GM18520 (cell line): Measurements from ENCODE around the gene SARNP.
A peak's percentile ranks its signal among the peaks of the same experiment; 100 is the strongest.

ENCODE experiments used
- ATAC-seq: cut with Tn5 transposase; IDR thresholded peaks from one replicate; pipeline ENCODE4 v1.9.1; 2021; ENCODE audit not compliant: unreplicated experiment

Gene SARNP

GRCh38 chr12:55743406-55744339, 73.9 kb downstream of the SARNP start:
- no peak for ATAC-seq

DNA sequence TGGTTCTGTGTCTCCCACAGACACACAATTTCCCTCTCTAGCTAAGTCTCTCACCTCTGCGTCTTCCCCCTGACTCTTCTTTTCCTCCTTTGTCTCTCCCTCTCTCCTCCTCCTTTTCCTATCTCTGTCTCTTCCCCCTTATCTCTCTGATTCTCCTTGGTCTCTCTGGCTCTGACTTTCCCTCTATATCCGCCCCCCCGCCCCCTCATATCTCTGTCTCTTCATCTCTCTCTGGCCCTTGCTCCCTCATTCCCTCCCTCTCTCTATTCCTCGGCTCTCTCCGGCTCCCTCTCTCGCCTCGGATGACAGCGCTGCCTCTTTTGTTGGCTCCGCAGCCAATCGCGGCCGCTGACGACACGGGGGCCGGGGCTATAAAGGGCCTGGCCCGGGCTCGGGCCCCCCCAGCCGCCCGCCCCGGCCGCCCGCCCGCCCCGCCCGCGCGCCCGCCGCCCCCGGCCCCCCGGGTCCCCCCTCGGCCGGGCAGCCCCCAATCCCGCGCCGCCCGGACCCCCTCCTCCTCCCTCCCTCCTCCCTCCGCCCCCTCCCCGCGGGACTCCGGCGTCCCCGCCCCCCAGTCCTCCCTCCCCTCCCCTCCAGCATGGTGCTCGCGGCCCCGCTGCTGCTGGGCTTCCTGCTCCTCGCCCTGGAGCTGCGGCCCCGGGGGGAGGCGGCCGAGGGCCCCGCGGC, 74.7 kb downstream of the SARNP start, which contains the start of gene GDF11:
TSS of gene GDF11 (plus strand) at position 404 of the 687 bp plus-strand sequence. CDS start at position 599, 195 bp downstream.
- ATAC-seq, result no peak

GRCh38 chr12:55741931-55742680, 75.4 kb downstream of the SARNP start:
- ATAC-seq, result no peak

GRCh38 chr12:55739025-55739378, 78.5 kb downstream of the SARNP start:
- no peak for ATAC-seq

DNA sequence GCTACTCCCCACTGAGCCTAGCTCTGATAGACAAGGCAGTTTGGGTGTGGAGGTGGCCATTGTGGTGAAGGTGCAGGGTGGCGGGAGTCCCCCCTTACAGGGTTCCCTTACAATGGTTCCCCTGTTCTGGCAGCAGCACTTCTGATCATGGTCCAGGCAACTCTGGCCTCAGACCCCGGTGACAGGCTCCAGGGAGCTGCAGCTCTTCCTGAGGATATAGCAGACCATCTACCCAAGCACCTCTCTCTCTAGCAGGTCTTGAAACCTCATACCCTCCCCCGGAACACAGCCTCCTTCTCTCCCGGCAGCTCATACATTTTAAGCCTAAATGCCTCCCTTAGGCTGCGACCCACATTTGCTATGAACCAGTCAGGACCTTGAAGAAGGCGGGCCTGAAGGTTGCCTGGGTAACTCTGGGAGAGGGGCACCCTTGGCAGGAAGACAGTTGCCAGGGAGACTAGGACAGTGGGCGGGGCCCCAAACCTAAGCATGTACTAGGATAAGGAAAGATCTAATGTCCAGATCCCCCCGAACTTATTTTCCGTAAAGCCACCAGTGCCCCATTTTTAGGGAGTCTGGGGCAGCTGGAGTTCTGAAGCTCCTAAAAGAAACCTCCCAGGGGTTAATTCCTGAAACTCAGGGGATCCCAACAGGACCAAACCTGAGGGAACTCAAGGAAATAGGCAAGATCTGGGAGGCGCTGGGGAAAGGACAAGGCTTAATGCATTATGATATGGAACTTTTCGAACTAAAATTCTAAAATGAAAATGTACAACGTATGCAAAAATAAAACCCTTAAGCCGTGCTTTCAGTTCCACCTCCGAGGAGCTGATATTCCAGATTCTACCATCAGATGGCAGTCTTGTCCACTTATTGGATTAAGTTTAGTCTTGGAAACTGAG, 79.2 kb downstream of the SARNP start:
- ATAC-seq, result peak; percentile 75

DNA sequence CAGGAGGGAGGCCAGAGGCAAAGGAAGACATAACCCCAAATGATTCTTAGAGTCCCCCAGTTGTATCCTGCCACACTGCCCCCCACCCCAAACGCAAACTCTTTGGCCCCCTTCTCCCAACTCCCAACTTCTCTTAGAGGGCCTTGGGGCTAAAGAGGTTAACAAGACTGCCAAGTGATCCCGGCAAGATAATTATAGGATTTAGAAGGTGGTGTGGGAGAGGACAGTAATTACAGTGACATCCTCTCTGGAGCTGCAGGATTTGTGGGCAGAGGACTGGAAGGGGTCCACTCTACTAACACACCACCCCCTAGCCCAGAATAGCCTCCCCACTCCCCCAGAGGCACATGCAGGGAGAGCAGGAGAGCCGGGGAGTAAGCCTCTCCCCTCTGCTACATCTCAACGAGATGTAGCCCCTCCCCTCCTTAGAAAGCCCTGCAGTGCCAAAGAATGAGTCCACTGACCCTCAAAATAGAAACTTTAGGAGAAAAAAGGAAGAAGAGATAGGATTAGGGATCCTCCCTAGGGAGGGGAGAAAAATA, 79.9 kb downstream of the SARNP start:
- ATAC-seq, result no peak

- ATAC-seq, result no peak
These were observed 80.5 kb downstream of the SARNP start for GRCh38 chr12:55736780-55737580.

DNA sequence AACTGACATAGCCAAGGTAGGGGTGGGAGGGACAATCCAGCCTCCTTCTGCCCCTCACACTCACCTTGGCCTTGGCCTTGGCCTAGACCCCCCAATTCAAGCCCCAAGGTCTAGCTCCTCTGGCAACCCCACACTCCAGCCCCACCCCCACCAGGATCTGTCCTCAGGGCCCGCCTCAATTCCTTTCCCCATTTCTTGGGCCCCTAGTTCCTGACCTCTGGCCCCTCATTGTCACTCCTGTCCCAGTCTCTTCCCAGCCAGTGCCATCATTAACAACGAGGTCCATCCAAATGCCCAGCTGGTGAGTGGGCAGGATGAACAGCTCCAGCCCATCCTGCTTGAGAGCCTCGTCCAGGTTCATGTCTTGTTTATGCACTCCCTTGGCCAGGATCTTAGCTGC, 81.4 kb downstream of the SARNP start:
- no peak for ATAC-seq

- ATAC-seq, result no peak
These were observed 82.9 kb downstream of the SARNP start for GRCh38 chr12:55734595-55734994.

DNA sequence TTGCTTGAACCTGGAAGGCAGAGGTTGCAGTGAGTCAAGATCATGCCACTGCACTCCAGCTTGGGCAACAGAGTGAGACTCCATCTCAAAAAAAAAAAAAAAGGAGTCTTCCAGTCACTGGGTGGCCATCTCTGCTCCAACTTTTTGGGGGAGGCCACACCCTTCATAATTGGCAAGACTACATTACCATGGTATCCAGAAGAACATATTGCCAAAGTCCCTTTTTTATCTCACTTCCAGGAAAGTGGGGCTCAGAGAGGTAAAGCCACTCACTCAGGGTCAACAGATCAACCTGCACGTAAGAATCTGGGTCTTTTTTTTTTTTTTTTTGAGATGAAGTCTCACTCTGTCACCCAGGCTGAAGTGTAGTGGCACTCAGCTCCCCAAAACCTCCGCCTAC, 83.7 kb downstream of the SARNP start:
- no peak for ATAC-seq

GRCh38 chr12:55733021-55733555, 84.4 kb downstream of the SARNP start:
- no peak for ATAC-seq

DNA sequence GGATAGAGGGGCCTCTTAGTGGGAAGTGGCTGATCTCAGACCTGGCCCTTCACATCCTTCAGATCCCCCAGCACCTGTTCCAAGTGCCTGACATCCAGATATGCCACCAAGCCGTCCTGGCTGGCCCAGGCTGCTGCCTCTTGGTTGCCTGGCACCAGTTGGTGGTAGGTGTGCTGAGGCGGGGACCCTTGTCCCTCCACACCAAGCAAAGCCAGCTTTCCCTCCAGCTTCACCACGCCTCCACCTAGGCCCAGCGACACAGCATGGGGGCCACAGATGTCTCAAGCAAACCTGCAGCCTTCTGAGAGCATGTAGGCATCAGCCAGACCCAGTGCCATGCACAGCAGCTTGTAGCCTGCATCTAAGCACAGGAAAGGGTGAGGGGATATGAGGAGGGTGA, 85.2 kb downstream of the SARNP start:
- ATAC-seq, result no peak

GRCh38 chr12:55729819-55730818, 87.4 kb downstream of the SARNP start:
- ATAC-seq, result peak; percentile 24

DNA sequence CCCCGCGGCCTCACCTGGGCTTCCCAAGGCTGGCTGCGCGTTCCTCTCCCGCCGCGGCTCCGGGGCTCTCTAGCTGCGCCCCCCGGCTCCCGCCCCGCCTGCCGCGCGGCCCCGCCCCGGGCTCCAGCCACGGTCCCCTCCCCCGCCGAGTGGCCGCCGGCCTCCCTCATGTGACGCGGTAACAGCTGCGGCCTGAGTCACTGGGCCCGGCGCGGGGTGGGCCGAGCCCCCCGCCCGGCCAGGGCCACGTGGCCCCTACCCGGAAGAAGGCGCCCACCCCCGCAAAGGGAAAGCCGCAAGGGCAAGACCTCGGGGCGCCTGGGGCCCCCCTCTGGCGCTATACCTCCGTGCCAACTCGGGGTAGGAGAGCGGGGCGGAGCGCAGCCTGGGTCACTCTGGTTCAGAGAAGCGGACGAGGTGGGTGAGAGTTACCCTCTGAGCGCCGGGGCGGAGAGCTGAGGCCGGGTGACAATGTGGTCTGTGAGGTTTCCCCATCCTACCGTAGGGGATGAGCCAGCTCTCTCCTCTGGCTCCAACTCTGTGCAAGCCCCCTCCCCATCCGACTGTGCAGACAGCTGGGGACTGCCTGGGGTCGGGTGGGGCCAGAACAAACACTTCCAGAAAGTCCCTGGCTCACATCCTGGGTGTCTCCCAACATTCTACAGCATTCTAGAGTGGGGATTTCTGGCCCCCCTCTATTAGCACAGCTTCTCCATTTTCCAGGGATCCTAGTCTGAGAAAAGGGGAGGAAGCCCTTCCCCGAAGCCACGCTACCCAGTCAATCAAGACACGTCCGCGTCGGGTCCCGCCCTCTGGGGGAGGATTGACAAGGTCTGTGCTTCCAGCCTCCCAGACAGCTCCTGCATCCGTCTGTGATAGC, 88.3 kb downstream of the SARNP start, which contains the start of gene CD63:
TSS of gene CD63 (minus strand) at position 71 of the 880 bp plus-strand sequence. CDS start 668 bp downstream, outside the sequence.
- ATAC-seq, result peak; percentile 70

GRCh38 chr12:55728186-55728938, 89.2 kb downstream of the SARNP start:
- ATAC-seq, result peak; percentile 13

GRCh38 chr12:55727643-55728185, 89.8 kb downstream of the SARNP start:
- ATAC-seq, result no peak
